Posterior cingulate gyrus (tissue), 11 donors: ENCODE measurements around the gene LRRC52.
A peak's percentile ranks its signal among the peaks of the same experiment; 100 is the strongest.

Source experiments
- DNase-seq, 10 donors: peaks; one replicate each; pipeline versions ENCODE4 v3.0.0 to v3.0.0-alpha.2; 2020 to 2021; ENCODE audit warnings: mixed read lengths in 3 of 10
- intact Hi-C: fragments of 100-400 bp; cut with DNase I; formaldehyde crosslinking; loops from one replicate; pipeline ENCODE4 v1.15.1; 2023

LRRC52 gene

GRCh38 chr1:165543532-165544438 lies at the start of gene LRRC52:
TSS of gene LRRC52 (plus strand) at chr1:165544000. CDS start at chr1:165544297, 297 bp downstream.
- peak in 9 of 10 donors; percentile 19 to 90 (median 42) for DNase-seq
- intact Hi-C loops, result no loop called here

- intact Hi-C loops, result no loop called here
- DNase-seq, result no peak
These were observed 48.6 kb upstream of the LRRC52 start for GRCh38 chr1:165494949-165495857.

DNA sequence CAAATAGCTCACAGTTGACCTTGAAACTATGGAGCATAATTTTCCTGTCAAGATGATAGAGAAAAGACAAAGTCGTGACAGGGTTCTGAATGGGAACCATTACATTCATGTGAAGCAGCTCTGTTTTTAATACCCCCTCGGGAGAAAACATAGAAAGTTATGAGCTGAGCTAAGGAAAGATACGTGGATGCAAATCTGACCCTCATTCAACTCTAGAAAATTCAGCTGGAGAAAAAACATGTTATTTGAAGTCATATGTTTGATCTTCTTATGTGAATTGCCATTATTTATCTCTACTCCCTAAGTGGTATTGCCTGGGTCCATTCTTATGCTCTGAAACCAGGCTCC lies 48.0 kb upstream of the LRRC52 start:
- no peak for DNase-seq
- intact Hi-C loops, result no loop called here

DNA sequence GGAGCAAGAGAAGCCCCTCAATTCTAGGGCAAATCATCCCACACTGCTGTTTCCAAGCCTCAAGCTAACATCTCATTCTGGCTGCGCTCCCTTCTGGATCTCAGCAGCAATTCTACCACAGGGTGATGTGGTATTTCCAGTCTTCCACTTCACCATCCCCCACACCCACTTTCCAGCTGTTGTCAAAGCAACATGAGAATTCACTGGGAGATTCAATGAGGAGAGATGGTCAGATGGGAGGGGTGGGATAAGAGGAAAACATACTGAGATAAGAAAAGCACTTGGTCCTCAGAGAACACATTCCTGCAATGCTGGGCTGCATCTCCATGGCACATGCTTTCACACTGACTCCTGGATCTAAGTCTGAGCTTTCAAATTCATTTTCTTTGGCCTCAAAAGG lies 47.3 kb upstream of the LRRC52 start:
- intact Hi-C loops, result no loop called here
- no peak for DNase-seq

GRCh38 chr1:165497069-165498013 lies 46.5 kb upstream of the LRRC52 start:
- intact Hi-C loops, result no loop called here
- DNase-seq, result no peak

GRCh38 chr1:165501330-165501969 lies 42.4 kb upstream of the LRRC52 start:
- no peak for DNase-seq
- intact Hi-C loops, result no loop called here

GRCh38 chr1:165501970-165502348 lies 41.8 kb upstream of the LRRC52 start:
- DNase-seq, result no peak
- intact Hi-C loops, result no loop called here

GRCh38 chr1:165507570-165507969 lies 36.2 kb upstream of the LRRC52 start:
- DNase-seq, result no peak
- intact Hi-C loops, result no loop called here

DNA sequence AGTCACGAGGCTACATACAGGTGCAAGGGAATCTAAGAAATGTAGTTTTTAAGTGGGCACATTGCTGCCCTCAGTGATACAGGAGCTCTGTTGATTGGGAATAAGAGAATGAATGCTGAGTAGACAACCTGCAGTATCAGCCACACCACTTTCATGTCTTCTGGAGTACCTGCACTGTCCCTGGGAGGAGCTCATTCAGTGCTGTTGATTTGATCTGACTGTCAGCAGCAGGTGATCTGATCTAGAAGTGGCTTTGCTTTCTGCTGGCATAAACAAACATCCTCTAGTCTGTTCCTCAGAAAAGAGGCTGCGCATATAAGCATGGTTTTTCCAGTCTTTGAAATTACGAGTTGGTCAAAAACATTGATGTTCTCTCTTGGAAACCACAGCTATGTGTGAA lies 35.5 kb upstream of the LRRC52 start:
- DNase-seq, result no peak
- intact Hi-C loops, result no loop called here

DNA sequence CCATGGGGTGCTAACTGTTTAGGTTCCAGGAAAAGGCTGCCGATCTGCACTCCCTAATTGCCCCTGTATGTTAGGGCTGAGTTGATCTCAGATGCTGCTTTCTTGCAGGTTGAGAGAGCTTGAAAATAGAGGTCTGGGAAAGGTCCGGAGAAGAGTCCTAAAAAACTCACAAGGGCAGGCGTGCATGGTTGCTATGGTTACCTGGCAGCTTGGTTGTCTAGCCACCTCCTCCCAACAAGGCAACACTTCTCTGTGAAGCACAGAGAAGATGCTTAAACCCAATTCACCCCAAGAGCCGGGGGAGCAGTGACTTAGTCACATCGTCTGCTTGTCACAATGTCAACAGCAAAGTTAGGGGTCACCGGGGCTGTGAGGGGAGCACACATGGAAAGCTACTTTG lies 31.0 kb upstream of the LRRC52 start:
- no peak for DNase-seq
- intact Hi-C loops, result no loop called here

GRCh38 chr1:165516469-165516868 lies 27.3 kb upstream of the LRRC52 start:
- intact Hi-C loops, result no loop called here
- DNase-seq, result no peak

DNA sequence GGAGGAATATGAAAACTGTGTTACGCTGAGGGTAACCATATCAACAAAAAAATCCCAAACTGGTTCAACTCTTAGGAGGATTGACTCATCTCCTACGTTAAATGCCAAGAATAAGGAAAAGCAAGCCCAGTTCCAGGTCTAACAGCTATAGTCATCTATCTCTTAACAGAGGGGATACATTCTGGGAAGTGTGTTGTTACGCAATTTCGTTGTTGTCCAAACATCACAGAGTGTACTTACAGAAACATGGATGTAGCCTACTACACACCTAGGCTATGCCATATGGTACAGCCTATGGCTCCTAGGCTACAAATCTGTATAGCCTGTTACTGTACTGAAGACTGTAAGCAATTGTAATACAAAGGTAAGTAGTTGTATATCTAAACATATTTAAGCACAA lies 23.2 kb upstream of the LRRC52 start:
- intact Hi-C loops, result no loop called here
- no peak for DNase-seq

GRCh38 chr1:165524639-165525285 lies 19.0 kb upstream of the LRRC52 start:
- no peak for DNase-seq
- intact Hi-C loops, result no loop called here

- no peak for DNase-seq
These were observed 18.1 kb upstream of the LRRC52 start for GRCh38 chr1:165525708-165526107.

DNA sequence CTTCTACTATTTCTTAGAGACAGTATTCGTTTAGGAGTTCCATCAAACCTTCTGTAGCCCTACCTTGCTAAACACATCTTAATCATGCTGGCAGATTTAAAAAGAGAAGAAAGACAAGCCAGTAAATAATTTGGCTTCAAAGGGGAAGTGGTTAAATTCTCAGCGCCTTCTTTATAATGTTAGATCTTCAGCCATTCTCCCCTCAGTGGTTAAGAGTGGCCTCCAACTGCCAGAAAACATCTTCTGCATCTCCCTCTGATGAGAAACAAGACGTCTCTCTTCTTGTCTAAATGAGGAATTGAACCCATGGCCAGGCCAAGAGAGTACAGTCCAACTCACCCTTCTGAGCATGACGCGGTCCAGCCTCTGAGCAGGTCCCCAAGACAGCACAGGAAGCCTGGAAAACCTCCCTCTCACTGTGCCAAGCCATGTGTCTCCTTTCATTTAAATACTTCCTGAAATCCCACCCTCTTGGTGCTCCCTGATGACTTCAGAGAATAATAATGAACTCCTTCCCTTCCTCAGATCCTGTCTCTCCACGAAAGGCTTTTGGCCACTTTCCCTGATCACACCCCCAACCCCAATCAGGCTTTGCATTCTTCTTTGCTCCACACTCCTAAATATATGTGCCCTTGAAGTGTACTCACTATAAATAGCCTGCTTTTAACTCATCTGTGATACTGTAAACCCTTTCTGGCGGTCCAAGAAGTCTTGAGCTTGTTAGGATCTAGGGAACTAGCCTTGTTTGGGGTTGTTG lies 16.4 kb upstream of the LRRC52 start:
- intact Hi-C loops, result no loop called here
- DNase-seq, result no peak

More at GRCh38 chr1:165525708-165526107, 18.1 kb upstream of the LRRC52 start:
- intact Hi-C loops, result no loop called here

GRCh38 chr1:165531021-165531420 lies 12.8 kb upstream of the LRRC52 start:
- intact Hi-C loops, result no loop called here

DNA sequence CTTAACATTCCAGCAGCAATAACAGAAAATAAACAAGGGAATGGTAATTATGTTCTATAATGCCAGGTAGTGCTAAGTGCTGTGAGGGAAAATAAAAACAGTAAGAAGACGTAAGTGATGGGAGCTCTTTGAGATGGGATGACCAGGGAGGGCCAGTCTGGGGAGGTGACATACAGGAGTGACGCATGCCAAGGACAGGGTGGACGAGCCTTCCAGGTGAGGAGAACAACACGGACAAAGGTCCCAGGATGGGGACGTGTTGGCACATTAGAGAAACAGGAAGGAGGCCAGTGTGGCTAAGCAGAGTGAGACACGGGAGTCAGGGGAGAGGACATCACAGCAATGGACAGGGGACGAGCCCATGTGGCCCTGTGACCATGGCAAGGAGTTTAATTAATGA lies 11.7 kb upstream of the LRRC52 start:
- peak in 1 of 10 donors; percentile 41 for DNase-seq
- intact Hi-C loops, result no loop called here

More at GRCh38 chr1:165531021-165531420, 12.8 kb upstream of the LRRC52 start:
- no peak for DNase-seq

- intact Hi-C loops, result no loop called here
These were observed 10.5 kb upstream of the LRRC52 start for GRCh38 chr1:165533254-165533653.

GRCh38 chr1:165536016-165536415 lies 7.8 kb upstream of the LRRC52 start:
- intact Hi-C loops, result no loop called here
- DNase-seq, result no peak

More at GRCh38 chr1:165533254-165533653, 10.5 kb upstream of the LRRC52 start:
- no peak for DNase-seq
